ENCODE data around the gene PTPRN.

PTPRN gene

GRCh38 chr2:219252084-219252483 lies 57.1 kb downstream of the PTPRN start:
- H3K4me3 ChIP-seq (replicated peaks in 1 of 2; ENCODE audit: low read depth in 2 of 2, low read length in 2 of 2) = no peak overlapping the region
- no peak for TF ChIP-seq CTCF (IDR thresholded peaks at IDR 0.05; ENCODE audit: low read depth, low read length)
- no peak for DNase-seq (ENCODE audit: low read depth in 2 of 2)

- peak in 1 of 2 donors; percentile 22 for DNase-seq (ENCODE audit: low read depth in 2 of 2)
- no peak for TF ChIP-seq CTCF (IDR thresholded peaks at IDR 0.05; ENCODE audit: low read depth, low read length)
- H3K4me3 ChIP-seq (replicated peaks in 1 of 2; ENCODE audit: low read depth in 2 of 2, low read length in 2 of 2) = no peak overlapping the region
Observed at GRCh38 chr2:219251656-219252055, 57.5 kb downstream of the PTPRN start.

GRCh38 chr2:219250049-219250781 lies 59.0 kb downstream of the PTPRN start:
- H3K4me3 ChIP-seq (replicated peaks in 1 of 2; ENCODE audit: low read depth in 2 of 2, low read length in 2 of 2) = no peak overlapping the region
- TF ChIP-seq CTCF (IDR thresholded peaks at IDR 0.05; ENCODE audit: low read depth, low read length) = no peak

GRCh38 chr2:219249203-219249980 lies 59.8 kb downstream of the PTPRN start:
- H3K4me3 ChIP-seq (replicated peaks in 1 of 2; ENCODE audit: low read depth in 2 of 2, low read length in 2 of 2) = no peak overlapping the region
- peak; percentile 89 to 96 for DNase-seq (ENCODE audit: low read depth in 2 of 2)
- no peak for TF ChIP-seq CTCF (IDR thresholded peaks at IDR 0.05; ENCODE audit: low read depth, low read length)

More at GRCh38 chr2:219250049-219250781, 59.0 kb downstream of the PTPRN start:
- DNase-seq (ENCODE audit: low read depth in 2 of 2) = peak in 1 of 2 donors; percentile 19

- TF ChIP-seq CTCF (IDR thresholded peaks at IDR 0.05; ENCODE audit: low read depth, low read length) = no peak
- peak in 1 of 2 donors; percentile 21 for DNase-seq (ENCODE audit: low read depth in 2 of 2)
- H3K4me3 ChIP-seq (replicated peaks in 1 of 2; ENCODE audit: low read depth in 2 of 2, low read length in 2 of 2) = no peak overlapping the region
Observed at GRCh38 chr2:219248845-219249202, 60.4 kb downstream of the PTPRN start.

- TF ChIP-seq CTCF (IDR thresholded peaks at IDR 0.05; ENCODE audit: low read depth, low read length) = no peak
- H3K4me3 ChIP-seq (replicated peaks in 1 of 2; ENCODE audit: low read depth in 2 of 2, low read length in 2 of 2) = no peak overlapping the region
- DNase-seq (ENCODE audit: low read depth in 2 of 2) = no peak
Observed at GRCh38 chr2:219247678-219248642, 61.2 kb downstream of the PTPRN start.

Measured in cardiac fibroblast (primary cell).